ENCODE results near the gene PCDHGB4. TPM values are rescaled to one million over a fixed set of nuclear protein-coding genes. Genes with fewer than 3 reads are reported as not detected.

PCDHGB4 gene
- 11.6 and 12.8 TPM in 2 replicates for total RNA-seq

GRCh38 chr5:141387557-141388311 is at the start of gene PCDHGB4:
Gene PCDHGB4 (plus strand): TSS chr5:141387698. CDS start chr5:141387885, 187 bp downstream.

DNA sequence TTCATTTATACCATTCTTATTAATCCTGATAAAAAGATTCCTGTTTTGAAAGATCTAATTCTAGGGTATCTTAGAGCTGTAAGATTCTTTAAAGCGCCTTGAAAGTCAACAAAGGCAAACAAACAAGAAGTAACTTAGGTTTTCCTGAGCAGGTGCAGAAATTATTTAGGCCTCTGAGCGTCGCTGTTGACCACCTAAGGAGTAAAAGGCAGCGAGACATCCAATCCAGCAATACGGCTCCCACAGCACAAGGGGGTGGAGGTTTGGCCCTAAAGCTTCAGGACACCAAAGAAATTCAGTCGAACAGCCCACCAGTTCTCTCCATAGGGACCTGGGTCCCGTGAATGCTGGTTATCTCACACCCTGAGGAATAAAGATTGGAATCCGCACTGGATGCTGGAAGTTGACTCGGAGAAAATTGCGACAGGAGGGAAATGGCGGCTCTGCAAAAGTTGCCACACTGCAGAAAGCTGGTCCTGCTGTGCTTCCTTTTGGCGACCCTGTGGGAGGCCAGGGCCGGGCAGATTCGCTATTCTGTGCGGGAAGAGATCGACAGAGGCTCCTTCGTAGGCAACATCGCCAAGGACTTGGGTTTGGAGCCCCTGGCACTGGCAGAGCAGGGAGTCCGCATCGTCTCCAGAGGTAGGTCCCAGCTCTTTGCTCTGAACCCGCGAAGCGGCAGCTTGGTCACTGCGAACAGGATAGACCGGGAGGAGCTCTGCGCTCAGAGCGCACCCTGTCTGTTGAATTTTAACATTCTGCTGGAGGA is 48.8 kb upstream of the PCDHGB4 start, which contains the start of gene PCDHGA2:
TSS of gene PCDHGA2 (plus strand) at position 223 of the 769 bp plus-strand sequence.

GRCh38 chr5:141343242-141343952 is 44.1 kb upstream of the PCDHGB4 start, which contains the start of gene PCDHGA3:
Gene PCDHGA3 (plus strand): TSS chr5:141343829. CDS start chr5:141344034, 205 bp downstream.

GRCh38 chr5:141349917-141350619 is 37.4 kb upstream of the PCDHGB4 start, which contains the start of gene PCDHGB1:
Gene PCDHGB1 (plus strand): TSS chr5:141350099. CDS start chr5:141350261, 162 bp downstream.

GRCh38 chr5:141354900-141355469 is 32.5 kb upstream of the PCDHGB4 start, which contains the start of gene PCDHGA4:
Gene PCDHGA4 (plus strand): TSS chr5:141355021. CDS start chr5:141355108, 87 bp downstream.

DNA sequence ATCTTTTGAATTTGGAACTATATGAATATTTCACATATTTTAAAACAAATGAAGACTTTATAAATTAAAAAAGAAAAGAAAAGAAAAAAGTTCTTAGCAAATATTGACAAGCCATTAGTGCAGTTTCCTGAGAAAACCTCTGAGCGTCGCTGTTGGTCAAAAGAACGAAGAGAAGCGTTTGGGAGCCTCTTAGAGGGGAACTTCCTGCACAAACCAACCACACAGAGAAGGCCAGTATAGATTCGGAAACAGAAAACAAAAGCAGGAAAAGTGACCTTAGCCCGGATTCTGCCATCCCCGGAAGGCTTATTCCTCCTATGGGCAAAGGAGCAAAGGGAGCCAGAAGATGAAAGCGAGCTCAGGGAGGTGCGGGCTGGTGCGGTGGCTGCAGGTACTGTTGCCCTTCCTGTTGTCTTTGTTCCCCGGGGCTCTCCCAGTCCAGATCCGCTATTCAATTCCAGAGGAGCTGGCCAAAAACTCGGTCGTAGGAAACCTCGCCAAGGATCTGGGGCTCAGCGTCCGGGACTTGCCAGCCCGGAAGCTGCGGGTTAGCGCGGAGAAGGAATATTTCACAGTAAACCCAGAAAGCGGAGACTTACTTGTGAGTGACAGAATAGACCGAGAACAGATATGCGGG is 27.6 kb upstream of the PCDHGB4 start, which contains the start of gene PCDHGB2:
TSS of gene PCDHGB2 (plus strand) at position 205 of the 637 bp plus-strand sequence. CDS start at position 347, 142 bp downstream.

GRCh38 chr5:141363952-141364660 is 23.4 kb upstream of the PCDHGB4 start, which contains the start of gene PCDHGA5:
Gene PCDHGA5 (plus strand): TSS chr5:141364162. CDS start chr5:141364331, 169 bp downstream.

GRCh38 chr5:141369994-141370848 is 17.3 kb upstream of the PCDHGB4 start, which contains the start of gene PCDHGB3:
Gene PCDHGB3 (plus strand): TSS chr5:141370242. CDS start chr5:141370395, 153 bp downstream.

GRCh38 chr5:141373673-141374317 is 13.7 kb upstream of the PCDHGB4 start, which contains the start of gene PCDHGA6:
Gene PCDHGA6 (plus strand): TSS chr5:141373891. CDS start chr5:141374084, 193 bp downstream.

DNA sequence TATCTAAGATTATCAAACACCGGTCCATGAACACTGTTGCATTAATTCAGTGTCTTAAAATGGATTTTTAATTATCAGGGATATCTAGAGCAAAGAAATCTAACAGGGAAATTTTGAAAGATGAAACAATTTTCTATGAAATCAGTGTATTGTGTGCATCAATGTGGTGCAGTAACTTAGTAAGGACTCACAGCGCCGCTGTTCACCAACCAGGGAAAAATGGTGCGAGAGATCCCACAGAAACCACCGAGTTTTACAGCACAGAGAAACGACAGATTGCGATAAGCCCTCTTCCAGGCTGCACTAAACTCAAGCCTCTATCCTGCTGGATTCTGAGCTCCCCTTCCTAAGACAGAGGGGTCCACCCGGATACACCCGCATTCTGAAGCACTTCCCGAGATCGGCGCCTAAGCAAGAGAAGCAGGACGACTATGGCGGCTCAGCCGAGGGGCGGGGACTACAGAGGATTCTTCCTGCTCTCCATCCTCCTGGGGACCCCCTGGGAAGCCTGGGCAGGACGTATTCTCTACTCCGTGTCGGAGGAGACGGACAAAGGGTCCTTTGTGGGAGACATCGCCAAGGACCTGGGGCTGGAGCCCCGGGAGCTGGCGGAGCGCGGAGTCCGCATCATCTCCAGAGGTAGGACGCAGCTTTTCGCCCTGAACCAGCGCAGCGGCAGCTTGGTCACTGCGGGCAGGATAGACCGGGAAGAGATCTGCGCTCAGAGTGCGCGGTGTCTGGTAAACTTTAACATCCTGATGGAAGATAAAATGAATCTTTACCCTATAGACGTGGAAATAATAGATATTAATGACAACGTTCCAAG is 4.8 kb upstream of the PCDHGB4 start, which contains the start of gene PCDHGA7:
TSS of gene PCDHGA7 (plus strand) at position 274 of the 826 bp plus-strand sequence. CDS start at position 432, 158 bp downstream.

GRCh38 chr5:141392429-141393198 is 5.1 kb downstream of the PCDHGB4 start, which contains the start of gene PCDHGA8:
Gene PCDHGA8 (plus strand): TSS chr5:141392633. CDS start chr5:141392814, 181 bp downstream.

GRCh38 chr5:141397756-141398551 is 10.5 kb downstream of the PCDHGB4 start, which contains the start of gene PCDHGB5:
Gene PCDHGB5 (plus strand): TSS chr5:141397947. CDS start chr5:141398128, 181 bp downstream.

DNA sequence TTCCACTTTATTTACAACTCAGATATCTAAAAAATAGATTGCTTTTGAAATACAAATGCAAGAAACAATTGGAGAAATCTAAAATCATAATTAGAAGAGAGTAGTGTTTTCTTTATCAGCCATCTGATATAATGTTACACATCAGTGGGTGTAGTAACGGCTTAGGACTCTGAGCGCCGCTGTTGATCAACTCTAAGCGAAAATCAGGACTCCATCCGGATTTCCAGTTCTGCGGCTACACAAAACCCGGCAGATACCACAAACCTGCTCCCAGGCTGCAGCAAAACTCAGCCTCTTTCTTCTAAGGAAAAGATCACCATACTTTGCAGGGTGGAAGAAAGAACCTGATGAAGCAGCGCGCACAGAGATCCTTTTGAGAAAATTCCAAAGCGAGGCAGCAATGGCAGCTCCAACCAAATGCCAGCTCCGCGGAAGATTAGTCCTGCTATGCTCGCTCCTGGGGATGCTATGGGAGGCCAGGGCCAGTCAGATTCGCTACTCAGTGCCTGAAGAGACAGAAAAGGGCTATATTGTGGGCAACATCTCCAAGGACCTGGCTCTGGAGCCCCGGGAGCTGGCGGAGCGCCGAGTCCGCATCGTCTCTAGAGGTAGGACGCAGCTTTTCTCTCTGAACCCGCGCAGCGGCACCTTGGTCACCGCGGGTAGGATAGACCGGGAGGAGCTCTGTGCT is 15.2 kb downstream of the PCDHGB4 start, which contains the start of gene PCDHGA9:
TSS of gene PCDHGA9 (plus strand) at position 226 of the 691 bp plus-strand sequence. CDS start at position 401, 175 bp downstream.

GRCh38 chr5:141407790-141408505 is 20.4 kb downstream of the PCDHGB4 start, which contains the start of gene PCDHGB6:
Gene PCDHGB6 (plus strand): TSS chr5:141408021. CDS start chr5:141408203, 182 bp downstream.

